NOMO-1 (cell line): Measurements from ENCODE around the gene ARFGEF2.
"Not testable (repeated sequence)": the region's sequence is repeated elsewhere in the genome, so short reads cannot be mapped to it uniquely, and the experiment has no call there.

ENCODE experiments used
- DNase-seq, 2 experiments: peaks; one replicate each; lab custom pipeline; 2025; ENCODE audit not compliant: unreplicated experiment in 2 of 2; lab: John Stamatoyannopoulos, UW

The ARFGEF2 gene

DNA sequence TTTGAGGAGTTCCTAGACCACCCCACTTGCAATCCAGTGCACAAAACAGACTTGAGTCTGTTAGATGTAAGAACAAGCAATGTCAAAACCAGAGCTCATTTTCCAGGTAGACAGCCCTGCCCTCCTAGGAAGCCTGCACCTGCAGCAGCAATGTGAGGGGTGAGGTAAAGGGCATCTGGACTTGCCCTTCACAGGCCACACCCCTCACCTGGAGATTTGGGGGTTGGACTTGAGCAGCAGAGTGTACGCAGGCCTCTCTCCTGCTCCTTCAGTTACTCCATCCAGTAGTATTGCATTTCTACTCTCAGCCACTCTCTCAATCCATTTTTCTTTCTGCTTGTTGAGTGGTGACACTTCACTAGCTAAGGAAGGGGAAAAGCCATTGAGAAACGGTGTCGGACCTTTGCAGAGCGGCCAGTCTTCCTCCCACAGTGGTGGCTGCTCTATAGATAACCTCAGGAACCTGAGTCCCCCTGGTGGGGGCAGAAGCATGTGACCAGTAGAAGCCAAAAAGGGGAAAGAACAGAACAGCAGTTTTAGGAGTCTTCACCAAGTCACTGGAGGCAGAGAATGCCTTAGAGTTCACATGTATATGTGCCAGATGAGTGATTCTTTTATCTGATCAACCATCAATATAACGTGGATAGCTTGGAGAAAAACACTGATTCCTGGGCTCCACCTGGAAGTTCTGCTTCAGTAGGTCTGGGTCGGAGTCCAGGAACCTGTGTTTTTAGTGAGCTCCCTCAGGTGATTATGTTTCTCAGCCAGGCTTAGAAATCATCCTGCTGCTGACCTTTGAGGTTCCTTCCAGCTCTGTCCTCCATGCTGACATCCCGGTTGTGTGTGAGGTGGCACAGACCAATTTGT lies 28.0 kb downstream of the ARFGEF2 start:
- DNase-seq: peak in 1 of 2 experiments; percentile 3

DNA sequence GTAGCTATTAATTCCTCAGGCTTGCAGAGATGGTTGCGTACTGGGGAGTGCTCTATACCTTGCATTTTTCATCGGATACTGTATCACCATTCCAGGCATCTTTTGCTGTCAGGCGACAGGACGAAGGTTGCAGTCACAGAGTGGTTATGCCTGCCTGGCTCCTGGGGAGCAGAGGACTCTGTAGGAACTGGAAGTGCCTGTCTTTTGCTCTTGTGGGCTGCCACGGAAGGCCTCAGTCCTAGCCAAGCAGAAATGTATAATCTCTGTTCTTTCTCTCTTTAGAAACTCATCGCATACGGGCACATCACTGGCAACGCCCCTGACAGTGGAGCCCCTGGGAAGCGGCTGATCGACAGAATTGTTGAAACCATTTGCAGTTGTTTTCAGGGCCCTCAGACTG lies 29.5 kb downstream of the ARFGEF2 start:
- no peak for DNase-seq

DNA sequence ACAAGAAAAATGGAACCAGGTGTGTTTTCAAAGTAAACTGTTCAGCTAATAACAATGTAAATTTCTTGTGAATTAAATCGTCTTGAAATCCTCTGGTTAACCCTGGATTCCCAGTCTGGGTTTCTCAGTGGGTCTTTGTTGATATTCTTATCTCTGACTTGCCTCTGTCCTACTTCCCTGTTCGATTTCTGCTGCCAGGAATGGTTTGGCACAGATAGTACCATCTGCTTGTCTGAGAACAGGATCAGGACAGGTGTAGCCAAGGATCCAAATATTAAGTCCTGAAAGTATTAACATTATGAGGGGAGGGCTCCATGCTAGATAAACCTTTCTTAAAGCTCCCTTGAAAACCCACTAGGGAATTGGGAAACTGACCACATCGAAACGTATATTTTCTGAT lies 30.1 kb downstream of the ARFGEF2 start:
- no peak for DNase-seq

DNA sequence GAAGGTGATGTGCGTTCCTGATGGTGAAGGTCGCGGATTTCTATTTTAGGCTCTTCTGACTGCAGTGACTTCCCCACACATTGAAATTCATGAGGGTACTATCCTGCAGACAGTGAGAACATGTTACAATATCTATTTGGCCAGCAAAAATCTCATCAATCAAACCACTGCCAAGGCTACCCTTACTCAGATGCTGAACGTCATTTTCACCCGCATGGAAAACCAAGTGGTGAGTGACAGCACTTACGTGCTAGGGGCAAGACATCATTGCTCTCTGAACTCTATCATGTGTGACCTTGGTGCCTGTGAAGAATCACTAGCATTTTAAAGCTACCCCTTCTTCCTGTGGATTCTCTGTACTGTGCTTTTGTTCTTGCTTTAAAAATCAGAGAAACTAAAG lies 31.1 kb downstream of the ARFGEF2 start:
- no peak for DNase-seq

DNA sequence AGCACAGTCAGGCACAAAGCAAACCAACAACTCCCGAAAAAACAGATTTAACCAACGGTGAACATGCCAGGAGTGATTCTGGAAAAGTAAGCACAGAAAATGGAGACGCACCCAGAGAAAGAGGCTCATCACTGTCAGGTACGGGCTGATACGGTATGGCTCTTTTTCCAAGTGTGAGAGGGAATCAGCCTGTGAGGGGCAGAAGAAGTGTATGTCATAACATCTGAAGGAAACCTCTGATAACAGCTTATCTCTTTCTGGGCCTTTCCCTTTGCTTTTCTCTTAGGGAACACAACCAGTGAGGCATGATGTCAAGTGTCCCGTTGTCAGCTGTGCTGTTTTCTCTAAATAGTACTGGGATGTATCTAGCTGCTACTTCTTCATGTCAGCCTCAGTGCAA lies 32.1 kb downstream of the ARFGEF2 start:
- no peak for DNase-seq

DNA sequence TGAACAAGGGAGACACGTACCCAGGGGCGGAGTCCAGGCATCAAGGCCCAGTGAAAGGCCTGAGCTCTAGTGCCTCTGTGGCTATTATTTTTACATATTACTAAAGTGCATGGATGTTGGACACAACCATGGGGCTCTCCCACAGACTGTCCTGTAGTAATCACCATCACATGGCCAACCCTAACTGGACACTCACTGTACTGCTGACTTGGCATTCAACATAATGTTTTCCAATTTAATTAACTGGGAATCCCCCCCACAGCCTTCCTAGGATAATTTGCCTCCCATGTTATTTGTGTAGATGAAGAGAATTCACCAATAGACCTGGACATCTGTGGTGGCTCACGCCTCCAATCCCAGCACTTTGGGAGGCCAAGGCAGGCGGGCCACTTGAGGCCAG lies 34.5 kb downstream of the ARFGEF2 start:
- DNase-seq: no peak

DNA sequence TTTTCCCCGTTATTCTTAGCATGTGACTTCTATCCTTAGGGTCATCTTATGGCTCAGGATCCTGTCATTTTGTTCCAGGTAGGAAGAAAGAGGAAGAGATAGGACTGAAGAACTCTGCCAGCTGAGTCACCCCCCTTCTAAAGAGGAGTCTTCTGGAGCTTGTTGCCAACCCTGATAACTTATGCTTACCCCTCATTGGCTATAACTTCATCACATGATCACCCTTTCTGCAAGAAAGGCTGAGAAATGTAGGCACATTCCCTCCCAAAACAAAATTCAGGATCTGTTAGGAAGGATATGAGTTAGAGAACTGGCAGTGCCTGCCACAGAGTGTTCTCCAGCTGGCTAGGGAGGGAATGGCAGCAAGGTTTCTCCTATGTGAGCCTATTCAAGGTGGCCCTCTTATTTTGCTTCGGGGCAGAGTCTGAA lies 35.6 kb downstream of the ARFGEF2 start:
- no peak for DNase-seq

DNA sequence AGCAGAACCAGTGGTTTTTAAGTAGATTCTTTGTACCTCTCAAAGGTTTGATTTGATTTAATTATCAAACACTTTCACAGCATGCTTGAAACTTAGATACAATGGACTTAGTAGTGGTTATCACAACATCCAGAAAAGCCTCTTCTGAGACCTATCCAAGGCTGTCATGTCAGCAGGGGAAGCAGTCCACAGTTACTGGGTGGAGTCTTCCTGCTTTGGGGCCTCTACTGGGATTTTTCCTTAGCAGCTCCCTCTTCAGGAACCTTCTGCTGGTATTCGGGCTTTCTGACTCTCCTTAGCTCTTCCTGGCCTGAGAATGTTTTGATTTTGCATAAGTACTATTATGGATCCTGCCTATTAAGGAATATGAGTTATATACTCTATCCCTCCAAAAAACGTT lies 36.0 kb downstream of the ARFGEF2 start:
- DNase-seq: no peak

DNA sequence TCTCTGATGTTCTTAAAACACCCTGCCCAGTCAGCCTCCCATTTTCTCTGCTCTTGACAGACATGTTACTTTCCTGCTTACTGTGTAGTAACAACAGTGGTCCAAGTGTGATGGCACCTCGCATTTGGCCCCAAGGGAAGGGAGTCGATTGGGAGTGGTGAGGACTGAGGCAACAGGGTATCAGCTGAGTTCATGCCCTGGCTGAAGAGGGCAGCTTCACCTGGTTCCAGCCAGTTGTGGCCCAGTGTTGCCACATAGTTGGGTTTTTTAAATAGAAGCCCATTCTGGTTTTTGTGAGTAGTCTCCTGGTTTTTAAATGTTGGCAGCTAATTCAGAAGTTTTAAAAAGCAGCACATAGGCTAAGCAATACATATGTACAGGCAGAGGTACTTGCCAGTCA lies 37.2 kb downstream of the ARFGEF2 start:
- no peak for DNase-seq

DNA sequence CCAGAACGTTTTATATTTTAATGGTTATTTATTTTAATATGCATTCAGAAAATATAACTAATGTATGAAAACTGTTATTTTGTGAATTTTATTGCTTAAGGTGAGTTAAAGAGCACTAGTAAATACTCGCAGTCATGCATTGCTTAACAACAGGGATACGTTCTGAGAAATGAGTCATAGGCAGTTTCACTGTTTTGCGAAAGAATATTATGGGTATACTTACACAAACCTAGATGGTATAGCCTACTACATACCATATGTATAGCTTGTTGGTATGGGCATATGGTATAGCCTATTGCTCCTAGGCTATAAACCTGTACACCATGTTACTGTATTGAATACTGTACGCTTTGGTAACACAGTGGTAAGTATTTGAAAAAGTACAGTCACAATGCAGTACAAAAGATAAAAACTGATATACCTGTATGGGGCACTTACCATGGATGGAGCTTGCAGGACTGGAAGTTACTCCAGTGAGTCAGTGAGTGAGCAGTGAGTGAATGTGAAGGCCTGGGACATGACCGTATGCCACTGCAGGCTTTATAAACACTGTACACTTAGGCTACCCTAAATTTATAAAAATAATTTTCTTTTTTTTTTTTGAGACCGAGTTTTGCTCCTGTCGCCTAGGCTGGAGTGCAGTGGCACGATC lies 38.5 kb downstream of the ARFGEF2 start:
- peak; percentile 17 to 48 for DNase-seq

DNA sequence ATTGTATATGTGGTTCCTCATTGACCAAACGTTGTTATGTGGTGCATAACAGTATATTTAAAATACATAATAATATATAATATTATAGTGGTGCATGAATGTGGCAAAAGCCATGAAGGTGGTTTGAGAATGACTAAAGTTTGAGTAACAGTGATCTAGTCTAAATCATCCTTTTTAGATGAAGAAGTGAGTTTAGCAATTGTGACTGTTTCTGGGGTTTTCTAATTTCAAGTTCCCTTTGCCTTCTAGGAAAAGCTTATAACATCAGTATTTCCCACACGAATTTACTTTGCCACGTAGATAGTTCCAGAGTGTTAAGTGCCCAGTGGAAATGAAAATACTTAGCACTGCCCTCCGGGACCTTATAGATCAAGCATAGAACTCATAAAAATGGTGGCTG lies 40.9 kb downstream of the ARFGEF2 start:
- no peak for DNase-seq

DNA sequence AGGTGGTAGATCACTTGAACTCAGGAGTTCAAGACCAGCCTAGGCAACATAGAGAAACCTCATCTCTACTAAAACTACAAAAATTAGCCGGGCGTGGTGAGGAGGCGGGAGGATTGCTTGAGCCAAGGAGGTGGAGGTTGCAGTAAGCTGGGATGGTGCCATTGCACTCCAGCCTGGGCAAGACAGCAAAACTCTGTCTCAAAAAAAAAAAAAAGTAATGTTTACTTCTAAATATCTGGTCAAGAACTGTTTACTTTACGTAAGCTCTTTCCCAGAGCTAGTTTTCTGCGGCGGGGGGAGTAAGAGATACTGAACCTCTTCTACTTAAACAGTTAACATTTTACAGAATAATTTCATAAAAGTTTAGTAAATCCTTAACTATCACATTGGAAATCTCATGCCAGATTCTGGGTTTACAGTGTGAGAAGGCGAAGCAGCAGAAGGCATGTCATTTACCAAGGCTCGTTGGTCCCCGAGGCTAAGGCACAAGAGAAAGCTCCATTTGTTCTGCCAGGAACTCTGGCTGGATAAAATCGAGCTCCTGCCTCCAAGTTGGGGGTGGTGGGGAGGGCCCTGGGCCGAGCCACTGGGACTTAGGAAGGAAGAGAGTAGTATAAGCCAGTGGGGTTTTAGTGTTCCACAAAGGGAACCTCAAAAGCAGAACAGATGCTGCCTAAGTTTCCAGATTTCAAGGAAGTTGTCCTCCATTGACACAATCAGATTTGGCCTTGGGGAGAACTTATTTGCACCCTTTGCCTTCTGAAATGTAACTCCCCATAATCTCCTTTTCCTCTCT lies 41.7 kb downstream of the ARFGEF2 start:
- DNase-seq: no peak

DNA sequence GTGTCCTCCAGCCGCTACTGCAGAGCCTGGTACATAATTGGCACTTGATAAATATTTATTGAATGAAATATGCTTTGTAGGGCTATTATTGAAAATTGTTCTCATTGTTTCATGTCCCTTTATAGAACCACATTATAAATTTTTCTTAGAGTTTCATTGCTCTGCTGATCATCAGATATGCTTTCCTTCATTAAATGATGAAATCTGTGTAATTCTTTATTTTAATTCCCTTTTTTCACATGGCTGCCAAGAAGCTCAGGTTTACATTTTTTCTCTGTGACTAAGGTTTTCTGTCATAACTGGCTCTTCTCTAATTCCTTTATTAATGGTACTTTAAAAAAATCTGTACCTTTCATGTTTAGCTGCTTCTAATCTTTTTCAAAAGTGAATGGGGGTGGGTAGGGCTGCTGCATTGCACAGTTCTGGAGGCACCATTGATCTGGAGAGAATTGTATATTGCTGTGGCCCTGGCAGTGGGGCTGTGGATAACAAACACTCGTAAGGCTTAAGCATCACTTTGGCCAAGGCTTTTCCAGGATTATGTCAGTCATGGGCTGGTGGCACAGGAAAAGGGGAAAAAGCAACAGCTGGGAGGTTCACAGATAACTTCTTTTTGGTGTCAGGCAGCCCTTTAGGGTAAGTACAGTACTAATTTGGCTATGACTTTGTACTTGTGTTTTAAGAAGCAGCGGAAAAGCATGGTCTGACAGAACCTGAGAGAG lies 43.8 kb downstream of the ARFGEF2 start:
- DNase-seq: no peak

DNA sequence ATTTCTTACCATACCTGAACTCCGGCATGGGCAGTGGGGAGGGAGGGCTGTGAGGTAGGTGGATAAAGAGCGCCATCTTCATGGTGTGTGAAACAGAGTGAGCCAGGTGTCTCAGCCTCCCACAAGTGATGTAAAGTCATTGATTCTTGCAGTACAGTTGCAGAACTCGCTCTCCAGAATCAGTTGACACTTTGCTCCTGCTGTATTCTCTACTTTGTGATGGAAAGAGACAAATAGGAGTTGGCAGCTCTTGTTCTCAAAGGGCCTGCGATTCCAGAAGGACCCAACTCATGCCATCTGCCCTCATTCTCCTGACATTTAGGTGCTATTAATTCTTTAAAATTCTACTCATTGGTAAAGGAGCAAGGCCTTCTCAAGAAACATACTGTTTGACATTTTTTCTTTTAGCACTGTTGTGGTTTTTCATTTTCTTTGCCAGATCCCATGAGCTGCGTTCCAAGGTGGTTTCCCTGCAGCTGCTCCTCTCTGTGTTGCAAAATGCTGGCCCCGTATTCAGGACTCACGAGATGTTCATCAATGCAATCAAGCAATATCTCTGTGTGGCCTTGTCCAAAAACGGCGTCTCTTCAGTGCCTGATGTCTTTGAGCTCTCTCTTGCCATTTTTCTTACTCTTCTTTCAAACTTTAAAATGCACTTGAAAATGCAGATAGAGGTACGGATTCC lies 49.3 kb downstream of the ARFGEF2 start:
- DNase-seq: no peak

DNA sequence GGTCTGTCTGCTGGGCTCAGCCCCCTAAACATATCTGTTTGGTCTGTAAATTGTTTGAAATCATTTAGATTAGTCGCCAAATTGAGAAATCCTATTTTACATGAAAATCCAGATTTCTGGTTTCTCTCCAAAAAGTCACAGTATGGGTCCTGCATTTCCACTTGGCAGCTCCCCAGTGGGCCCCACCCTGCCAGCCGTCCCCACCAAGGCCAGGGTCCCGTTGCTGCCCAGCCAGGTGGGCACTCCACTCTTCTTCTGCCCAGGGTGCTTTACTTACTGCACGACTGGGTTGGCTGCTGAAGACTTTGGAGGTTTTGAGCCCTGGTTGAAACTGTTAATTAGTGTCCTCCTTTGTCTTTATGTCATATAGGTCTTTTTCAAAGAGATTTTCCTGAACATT lies 50.4 kb downstream of the ARFGEF2 start:
- no peak for DNase-seq

DNA sequence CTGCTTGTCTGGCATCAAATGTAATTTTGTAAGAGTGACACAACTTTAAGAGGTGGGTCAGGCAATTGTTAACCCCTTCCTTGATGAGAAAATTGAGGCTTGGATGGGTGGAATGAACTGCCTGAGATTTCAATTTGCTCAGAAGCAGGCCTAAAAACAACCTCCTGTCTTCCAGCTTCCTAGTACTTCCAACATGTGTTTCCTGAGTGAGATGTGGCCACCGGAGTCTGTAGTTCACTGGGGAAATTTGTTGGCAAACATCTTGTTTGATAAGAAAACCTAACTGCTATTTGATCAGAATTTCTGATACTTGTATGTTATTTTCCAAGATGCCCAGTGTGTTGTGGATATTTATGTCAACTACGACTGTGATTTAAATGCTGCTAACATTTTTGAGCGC lies 51.3 kb downstream of the ARFGEF2 start:
- DNase-seq: no peak

DNA sequence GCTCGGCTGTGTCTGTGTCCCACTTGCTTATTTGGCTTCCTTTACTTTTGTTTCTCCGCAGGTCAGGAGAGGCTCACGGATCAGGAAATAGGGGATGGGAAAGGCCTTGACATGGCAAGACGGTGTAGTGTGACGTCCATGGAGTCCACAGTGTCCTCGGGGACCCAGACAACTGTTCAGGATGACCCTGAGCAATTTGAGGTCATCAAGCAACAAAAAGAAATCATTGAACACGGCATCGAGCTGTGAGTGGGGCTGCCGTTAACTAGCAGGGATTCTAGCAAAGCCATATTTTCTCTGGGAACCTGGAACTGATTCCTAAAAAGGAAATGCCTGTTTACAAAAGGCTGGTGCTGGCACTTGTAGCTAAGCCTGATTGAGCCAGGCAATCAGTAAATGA lies 54.4 kb downstream of the ARFGEF2 start:
- no peak for DNase-seq

DNA sequence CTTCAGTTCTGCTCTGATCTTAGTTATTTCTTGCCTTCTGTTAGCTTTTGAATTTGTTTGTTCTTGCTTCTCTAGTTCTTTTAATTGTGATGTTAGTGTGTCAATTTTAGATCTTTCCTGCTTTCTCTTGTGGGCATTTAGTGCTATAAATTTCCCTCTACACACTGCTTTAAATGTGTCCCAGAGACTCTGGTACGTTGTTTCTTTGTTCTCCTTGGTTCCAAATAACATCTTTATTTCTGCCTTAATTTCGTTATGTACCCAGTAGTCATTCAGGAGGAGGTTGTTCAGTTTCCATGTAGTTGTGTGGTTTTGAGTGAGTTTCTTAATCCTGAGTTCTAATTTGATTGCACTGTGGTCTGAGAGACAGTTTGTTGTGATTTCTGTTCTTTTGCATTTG lies 58.5 kb downstream of the ARFGEF2 start:
- DNase-seq: not testable (repeated sequence)

DNA sequence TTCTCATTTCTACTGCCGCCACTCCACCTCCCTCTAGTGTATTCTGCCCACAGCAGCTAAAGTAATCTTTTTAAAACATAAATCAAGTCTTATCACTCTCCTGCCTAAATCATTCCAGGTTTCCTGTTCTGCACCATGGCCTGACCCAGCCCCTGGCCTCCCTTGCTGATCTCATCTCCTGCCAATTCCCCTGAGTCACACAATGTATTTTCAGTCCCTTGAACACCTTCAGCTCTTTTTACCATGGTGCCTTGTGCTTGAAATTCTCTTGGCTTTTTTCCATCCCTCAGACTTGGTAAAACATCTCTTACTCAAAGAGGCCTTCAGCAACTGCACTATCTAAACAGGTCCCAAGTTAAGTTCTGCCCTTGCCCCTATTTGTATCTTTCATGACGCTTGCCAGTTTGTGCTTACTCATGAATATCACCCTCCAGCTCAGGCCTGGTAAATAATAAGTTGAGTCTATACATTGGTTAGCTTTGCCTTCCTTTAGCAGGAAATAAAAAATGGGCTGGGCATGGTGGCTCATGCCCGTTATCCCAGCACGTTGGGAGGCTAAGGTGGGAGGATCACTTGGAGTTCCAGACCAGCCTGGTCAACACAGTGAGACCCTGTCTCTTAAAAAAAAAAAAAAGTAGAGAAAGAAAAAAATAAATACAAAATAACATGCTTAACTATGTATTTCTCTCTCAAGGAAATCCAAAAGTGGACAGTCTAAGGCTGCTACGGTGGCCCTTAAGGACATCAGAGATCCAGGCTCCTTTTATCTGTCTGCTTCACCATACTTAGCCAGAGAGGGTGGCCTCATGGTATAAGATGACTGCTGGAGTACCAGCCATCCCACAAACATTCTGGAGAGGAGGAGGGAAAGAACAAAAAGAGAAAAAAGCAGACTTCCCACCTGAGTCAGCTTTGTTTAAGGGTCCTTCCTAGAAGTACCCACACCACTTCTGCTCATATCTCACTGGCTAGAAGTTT lies 62.2 kb downstream of the ARFGEF2 start:
- DNase-seq: no peak
